ENCODE measurements around the gene FUT1. TPM values are rescaled to one million over a fixed set of nuclear protein-coding genes. Genes with fewer than 3 reads are reported as not detected.
A peak's percentile ranks its signal among the peaks of the same experiment; 100 is the strongest.

FUT1 gene
- 1 to 10 TPM; 3.1 to 3.3 TPM for total RNA-seq

- Histone ChIP-seq H3K36me3 (no peaks in the 10 kb centered on the region), H3K4me3 (peak within 1 kb of the TSS; percentile 35 to 48), H3K27ac (peak within 1 kb of the TSS; percentile 36 to 64), H3K9me3 (no peaks in the 10 kb centered on the region), H3K4me1 (peaks cover 0 to 20% of the 10 kb centered on the region in 2 donors), H3K27me3 (no peaks in the 10 kb centered on the region)
- no peak for TF ChIP-seq CTCF (IDR thresholded peaks at IDR 0.05)
- DNase-seq (ENCODE audit: low spot score), result peak; percentile 59
Observed at GRCh38 chr19:48752496-48753365, at the start of gene FUT1. TSS of gene FUT1 (minus strand) at chr19:48752641. CDS start at chr19:48751281, 1,360 bp downstream.

- Histone ChIP-seq H3K36me3 (no peaks in the 10 kb centered on the region), H3K9me3 (no peaks in the 10 kb centered on the region), H3K4me3 (no peak overlapping the region), H3K27me3 (no peaks in the 10 kb centered on the region), H3K4me1 (peaks cover 0 to 15% of the 10 kb centered on the region in 2 donors), H3K27ac (no peak overlapping the region)
- TF ChIP-seq CTCF (IDR thresholded peaks at IDR 0.05), result no peak
- no peak for DNase-seq (ENCODE audit: low spot score)
Observed at GRCh38 chr19:48799358-48800300, 47.2 kb upstream of the FUT1 start.

GRCh38 chr19:48798937-48799336 lies 46.5 kb upstream of the FUT1 start:
- Histone ChIP-seq H3K9me3 (no peaks in the 10 kb centered on the region), H3K27ac (no peak overlapping the region), H3K4me3 (no peak overlapping the region), H3K4me1 (peaks cover 0 to 16% of the 10 kb centered on the region in 2 donors), H3K36me3 (no peaks in the 10 kb centered on the region), H3K27me3 (no peaks in the 10 kb centered on the region)
- no peak for DNase-seq (ENCODE audit: low spot score)
- TF ChIP-seq CTCF (IDR thresholded peaks at IDR 0.05), result no peak

- Histone ChIP-seq H3K4me1 (peaks cover 0 to 16% of the 10 kb centered on the region in 2 donors), H3K27ac (no peak overlapping the region), H3K27me3 (no peaks in the 10 kb centered on the region), H3K9me3 (no peaks in the 10 kb centered on the region), H3K36me3 (no peaks in the 10 kb centered on the region), H3K4me3 (no peak overlapping the region)
- TF ChIP-seq CTCF (IDR thresholded peaks at IDR 0.05), result no peak
- DNase-seq (ENCODE audit: low spot score), result no peak
Observed at GRCh38 chr19:48797103-48797502, 44.7 kb upstream of the FUT1 start.

- Histone ChIP-seq H3K27ac (peak overlapping the region; percentile 88 to 91), H3K27me3 (no peaks in the 10 kb centered on the region), H3K4me3 (no peak overlapping the region), H3K9me3 (no peaks in the 10 kb centered on the region), H3K36me3 (no peaks in the 10 kb centered on the region), H3K4me1 (peaks cover 0 to 16% of the 10 kb centered on the region in 2 donors)
- TF ChIP-seq CTCF (IDR thresholded peaks at IDR 0.05), result no peak
- DNase-seq (ENCODE audit: low spot score), result no peak
Observed at GRCh38 chr19:48796298-48797083, 44.0 kb upstream of the FUT1 start.
